Measurements from ENCODE around the gene TIAM2.
"Not testable (repeated sequence)": the region's sequence is repeated elsewhere in the genome, so short reads cannot be mapped to it uniquely, and the experiment has no call there.

TIAM2 gene

DNA sequence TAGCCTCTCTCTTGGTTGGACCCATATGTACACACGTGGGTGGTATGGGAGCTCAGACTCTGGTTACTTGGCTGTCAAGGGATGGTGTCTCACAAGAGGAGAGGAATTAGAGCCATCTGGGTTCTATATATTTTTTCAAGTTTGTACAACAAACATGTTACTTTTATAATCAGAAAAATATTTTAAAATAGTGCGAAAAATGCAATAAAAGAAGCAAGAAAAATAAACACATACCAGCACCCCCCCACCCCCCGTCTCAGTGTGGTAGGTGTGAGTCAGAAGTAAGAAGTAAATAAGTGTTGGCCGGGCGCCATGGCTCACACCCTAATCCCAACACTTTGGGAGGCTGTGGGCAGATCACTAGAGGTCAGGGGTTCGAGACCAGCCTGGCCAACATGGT lies 2.1 kb upstream of the TIAM2 start:
- DNase-seq: no peak

DNA sequence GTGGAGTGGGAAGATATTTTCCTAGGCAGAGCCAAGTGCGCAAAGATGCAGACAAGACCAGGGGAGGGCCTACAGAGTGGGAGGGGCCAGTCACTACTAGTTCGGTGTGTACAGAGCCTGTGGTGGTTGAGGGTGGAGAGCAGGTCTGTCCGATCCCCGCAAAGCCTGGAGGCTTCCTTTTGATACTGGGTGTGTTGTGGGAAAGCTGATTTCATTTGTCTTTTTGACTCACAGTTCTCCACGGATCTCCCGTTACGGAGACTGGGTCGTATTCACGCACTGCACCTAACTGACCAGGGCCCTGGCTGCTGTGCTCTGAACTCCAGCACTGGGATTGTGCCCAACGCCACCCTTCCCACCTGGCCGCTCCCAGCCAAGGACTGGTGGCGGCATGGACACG lies 1.4 kb upstream of the TIAM2 start:
- DNase-seq: no peak

DNA sequence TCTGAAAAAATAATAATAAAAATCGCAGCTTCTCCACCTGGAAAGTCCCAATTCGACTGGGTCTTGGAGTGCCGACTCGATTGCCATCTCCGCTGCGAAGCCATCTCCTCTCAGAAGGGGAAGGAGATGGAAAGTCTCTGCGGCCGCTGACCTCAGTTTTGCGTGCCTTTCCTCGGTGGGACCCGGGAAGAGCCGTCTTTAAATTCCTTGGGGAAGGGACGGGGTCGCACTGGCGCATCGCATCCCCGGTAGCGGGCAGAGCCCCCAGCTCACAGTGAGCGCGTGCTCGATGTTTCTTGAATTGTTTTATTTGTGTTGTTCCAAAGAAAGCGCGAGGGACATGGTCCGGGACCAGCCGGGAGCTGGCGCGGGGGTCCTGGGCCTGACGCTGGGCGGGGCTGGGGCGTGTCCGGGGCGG lies 270 bp upstream of the TIAM2 start:
- no peak for DNase-seq

DNA sequence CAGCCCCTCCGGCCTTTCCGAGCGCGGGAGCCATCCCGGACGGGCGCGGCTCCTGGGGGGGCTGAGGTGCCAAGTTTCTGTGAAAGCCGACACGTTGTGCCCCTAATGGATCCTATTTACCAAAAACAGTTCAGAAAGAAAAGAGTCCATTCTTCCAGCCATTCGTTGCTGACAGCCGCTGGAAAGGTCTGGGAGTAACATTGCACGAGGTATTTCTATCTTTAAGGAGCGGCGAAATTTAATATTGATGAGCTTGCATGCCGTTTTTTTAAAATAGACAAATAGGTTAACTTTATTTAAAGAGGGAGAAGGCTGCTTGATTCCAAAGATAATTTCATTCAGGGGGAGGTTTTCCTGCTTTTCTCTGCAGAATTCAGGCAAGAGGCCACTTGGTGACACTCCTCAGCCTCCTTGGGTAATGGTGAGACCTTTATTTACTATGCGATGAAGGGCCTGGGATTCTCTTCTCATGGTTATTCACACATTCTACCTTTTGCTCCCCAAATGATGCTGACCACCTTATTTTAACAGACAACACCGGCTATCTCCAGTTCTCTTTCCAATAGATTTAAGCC lies 988 bp downstream of the TIAM2 start:
- DNase-seq: no peak

DNA sequence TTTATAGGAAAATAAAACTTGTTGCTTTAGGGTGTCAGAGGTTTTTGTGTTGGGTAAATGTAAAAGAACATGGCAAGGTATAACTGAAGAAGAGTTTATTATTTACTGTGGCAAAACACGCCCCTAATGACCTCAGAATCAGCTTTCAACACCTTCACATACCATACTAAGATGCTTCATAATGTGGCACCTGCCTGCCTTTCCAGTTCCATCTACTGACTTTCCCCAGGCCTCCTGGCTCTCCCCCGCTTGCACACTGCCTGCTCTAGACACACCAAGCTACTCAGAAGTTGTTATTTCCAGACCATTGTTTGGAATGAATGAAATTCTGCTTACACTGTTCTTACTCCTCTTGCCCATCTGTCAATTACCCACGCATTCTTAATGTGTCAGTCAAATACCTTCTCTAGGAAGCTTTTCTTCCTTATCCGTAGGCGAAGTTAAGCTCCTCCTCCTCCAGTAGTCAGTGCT lies 1.8 kb downstream of the TIAM2 start:
- no peak for DNase-seq

DNA sequence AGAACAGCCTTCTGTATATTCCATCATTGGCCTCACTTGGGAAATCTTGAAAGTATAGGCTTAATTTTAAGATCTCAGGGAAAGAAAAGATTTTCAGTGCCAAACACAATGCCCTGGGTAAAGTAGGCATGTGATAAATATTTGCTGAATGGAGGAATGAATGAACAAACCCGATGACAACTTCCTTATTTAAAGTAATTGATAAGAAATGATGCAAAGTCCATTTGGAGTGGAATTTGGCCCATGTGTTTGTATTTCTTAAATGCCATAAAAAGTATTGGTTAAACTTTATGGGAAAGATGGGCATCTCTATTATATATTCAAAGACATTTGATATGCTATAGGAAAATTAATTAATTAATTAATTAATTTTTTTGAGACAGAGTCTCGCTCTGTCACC lies 3.7 kb downstream of the TIAM2 start:
- no peak for DNase-seq

DNA sequence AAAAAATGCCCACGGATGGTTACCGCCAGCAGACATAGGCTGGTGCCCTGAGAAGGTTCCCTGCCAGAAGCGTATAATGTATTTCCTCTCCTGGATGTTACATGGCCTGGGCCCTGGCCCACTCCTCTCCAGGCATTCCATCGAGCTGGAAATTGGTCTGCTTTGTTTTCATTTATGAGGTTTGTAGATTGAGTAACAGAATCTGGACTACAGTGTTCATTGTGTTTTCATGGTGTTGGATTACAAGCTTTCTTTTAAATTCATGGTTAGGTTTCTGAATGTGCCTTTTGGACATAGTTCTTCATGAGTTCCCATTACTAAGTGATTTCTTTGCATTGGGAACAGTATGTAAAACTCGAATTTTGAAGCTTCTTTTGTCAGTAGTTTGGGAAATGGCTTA lies 6.4 kb downstream of the TIAM2 start:
- DNase-seq: no peak

DNA sequence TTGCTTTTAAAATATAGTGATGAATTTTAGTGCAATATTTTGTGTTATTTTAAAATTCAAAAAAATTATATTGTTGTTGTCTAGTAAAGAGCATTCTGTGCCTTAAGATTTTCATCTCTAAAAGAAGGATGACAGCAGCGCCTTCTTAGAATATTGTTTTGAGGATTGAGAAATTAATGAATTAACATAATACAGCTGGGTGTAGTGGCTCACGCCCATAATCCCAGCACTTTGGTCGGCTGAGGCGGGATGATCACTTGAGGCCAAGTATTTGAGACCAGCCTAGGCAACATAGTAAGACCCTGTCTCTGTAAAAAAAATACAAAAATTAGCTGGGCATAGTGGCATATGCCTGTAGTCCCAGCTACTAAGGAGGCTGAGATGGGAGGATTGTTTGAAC lies 6.8 kb downstream of the TIAM2 start:
- DNase-seq: no peak

DNA sequence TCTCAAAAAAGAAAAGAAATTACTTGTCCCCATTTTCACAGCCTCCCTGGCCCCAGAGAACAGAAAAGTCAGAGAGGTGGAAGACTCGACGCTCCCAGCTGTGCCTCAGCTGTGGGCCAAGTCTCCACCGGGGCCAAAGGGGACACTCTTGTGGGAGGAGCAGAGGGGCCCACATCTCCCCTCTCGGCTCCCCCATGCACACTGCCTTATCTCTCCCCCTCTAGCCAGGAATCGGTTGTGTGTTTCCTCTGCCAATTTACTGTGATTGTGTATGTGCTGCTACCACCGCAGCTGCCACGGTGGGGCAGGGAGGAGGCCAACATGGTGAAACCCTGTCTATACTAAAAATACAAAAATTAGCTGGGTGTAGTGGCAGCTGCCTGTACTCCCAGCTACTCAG lies 8.4 kb downstream of the TIAM2 start:
- DNase-seq: no peak

DNA sequence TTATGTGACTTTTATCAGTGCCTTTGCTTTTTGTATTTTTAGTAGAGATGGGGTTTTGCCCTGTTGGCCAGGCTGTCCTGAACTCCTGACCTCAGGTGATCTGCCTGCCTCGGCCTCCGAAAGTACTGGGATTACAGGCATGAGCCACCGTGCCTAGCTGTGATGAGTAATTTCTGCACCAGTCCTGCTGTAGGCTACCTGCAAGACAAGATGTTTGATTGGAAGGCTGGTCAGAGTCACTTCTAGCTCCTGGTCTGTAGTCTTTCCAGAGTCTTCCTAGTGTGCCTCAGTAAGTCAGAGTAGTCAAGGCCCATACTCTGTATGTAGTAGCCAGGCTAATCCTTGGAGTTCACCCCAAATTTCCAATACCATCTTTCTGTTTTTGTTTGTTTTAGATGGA lies 8.9 kb downstream of the TIAM2 start:
- no peak for DNase-seq

DNA sequence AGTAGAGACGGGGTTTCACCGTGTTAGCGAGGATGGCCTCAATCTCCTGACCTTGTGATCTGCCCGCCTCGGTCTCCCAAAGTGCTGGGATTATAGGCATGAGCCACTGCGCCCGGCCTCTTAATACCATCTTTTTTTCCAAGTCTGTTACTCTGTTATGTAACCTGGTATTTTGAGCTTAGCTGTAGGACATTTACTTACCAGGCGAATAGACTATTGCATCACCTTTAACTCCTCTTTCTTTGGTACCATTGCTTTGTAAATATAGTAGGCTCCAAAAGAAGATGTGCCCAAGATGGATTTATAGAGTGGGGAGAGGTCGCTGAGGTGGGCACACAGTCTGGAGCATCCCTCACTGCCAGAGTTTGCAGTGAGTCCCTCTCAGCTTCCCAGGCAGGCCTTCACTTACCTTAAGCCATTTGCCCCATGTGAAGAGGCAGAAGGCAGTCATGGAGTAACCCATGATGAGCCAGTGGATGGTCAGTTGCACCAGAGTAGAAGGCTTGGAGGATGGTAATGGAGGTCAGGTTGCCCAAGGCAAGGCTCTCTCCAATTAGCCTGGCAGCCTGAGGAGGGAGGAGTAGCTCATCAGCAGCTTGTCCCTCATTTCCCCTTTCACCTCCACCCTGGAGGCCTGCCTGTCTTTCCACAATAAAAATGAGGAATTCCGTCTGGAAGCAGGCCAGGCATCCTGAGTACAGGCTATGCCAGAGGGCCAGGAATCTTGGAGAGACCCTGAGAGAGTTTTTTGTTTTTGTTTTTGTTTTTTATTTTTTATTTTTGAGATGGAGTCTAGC lies 9.7 kb downstream of the TIAM2 start:
- DNase-seq: no peak

DNA sequence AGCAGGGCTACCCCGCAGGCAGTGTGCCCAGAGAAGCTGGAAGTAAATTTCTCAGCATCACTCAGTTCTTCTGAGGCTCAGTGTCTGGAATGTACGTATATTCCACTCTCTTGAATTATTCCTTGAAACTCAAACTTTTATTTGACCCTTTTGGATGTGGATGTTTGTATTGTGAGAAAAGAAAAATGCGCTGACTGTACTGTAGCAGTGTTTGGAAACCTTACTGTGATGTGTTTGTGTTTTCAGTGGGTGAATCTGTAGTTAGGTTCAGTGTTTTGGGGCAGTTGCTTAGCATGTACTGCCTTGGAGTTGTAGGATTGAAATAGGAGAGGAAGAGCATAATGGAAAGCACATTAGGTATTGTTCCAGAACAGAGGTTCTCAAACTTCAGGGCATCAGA lies 13.5 kb downstream of the TIAM2 start:
- DNase-seq: no peak

DNA sequence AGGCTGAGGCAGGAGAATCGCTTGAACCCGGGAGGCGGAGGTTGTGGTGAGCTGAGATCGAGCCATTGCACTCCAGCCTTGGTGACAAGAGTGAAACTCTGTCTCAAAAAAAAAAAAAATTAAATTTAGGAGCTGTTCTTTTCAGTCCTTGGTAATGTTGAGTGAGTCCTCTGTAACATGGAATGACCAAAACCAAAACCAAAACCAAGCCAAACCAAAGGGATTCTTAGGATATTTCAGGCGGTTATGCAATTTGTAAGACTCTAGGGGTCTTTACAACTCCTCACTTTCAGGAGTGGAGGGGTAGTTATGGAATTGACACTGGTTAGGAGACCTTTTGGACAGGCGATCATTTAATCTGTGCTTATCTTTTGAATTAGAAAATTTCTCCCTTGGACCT lies 15.8 kb downstream of the TIAM2 start:
- DNase-seq: no peak

DNA sequence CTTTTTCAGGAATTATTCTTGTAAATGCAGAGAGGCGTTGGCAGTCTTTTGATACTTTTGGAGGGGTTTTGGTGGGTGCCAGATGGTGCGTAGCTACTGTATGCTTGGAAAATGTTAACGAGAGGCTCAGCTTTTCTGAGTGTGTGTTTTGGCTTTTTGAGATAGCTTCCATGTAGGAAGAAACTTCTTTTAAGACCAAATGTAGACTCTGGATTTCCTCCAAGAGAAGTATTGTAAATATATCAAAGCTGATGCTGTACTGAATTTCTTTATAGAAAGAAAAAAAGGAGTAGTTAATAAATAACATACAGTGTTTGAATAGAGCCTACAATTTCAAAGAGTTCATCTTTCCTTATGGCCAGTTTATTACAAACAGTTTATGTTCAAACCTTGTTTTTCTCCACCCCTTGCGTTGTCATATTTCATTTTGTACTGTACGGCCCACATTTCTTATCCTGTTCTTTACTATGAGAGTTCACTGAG lies 16.7 kb downstream of the TIAM2 start:
- DNase-seq: no peak

DNA sequence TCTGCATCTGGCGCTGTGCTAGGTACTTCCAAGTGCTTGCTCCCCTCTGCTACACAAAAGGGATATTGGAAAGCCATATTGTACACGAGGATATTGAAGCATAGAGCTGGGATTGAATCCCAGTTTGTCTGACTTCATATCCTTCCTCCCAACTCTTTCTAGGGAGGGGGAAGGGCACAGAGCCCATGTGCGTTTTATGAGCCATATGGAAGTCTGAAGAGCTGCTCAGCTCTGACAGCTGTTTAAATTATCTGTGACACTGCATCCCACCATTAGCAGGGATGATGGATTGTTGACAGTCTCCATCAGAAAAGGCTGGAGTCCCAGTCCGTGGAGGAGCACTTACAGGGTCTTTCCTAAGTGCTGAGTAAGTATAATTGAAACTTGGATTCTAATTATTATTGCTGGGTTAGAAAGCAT lies 18.4 kb downstream of the TIAM2 start:
- DNase-seq: no peak

DNA sequence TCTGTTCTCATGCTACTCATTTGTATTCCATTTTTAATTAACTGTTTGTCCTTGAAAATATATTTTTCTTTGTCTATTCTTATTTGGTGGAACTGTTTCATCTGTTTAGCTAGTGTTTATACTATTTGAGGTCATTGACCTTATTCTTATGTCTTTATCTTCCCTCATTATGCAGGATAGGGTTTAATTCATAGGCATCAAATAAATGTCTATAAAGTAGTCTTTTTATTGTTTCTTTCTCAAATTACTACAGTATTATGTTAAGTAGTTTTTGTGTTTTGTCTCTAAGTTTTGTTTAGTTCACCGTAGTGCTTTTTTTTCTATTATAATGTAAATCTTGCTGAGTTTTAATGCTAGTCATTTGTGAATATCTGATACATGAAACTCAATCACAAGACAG lies 19.0 kb downstream of the TIAM2 start:
- DNase-seq: no peak

DNA sequence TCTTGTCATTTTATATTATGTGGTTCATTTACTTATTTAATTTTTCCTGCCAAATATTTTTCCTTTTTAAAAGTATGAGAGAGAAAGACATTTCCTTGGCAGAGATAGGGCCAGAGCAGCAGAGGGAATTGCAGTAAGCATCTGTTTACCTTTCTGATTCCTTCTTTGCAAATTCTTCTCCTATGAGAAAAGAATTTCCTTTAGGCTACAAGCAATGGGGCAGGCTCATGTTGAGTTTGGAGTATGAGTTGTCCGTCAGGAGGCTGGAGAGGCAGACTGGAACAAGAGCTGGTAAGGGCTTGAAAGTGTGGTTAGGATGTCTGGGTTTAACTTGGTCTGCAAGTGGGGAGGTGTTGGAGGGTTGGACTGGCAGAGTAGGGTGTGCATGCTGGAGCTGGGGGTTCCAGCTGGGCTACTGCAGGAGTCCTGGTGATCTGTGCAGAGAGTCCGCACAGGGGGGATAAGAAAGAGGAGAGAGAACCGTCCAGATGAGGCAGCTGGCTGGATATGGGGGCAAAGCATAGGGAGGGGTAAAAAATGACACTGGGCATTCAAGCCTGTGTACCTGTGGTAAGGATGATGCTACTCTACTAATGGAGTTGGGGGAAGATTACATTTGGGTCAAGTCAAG lies 19.7 kb downstream of the TIAM2 start:
- DNase-seq: no peak

DNA sequence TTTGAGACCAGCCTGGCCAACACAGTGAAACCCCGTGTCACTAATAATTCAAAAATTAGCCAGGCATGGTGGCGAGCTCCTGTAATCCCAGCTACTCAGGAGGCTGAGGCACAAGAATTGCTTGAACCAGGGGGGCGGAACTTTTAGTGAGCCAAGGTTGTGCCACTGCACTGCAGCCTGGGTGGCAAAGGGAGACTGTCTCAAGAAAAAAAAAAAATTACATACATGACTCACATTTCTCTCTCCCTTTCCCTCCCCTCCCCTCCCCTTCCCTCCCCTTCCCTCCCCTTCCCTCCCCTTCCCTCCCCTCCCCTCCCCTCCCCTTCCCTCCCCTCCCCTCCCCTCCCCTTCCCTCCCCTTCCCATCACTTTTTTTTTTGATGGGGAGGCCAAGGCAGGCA lies 23.3 kb downstream of the TIAM2 start:
- not testable (repeated sequence) for DNase-seq

DNA sequence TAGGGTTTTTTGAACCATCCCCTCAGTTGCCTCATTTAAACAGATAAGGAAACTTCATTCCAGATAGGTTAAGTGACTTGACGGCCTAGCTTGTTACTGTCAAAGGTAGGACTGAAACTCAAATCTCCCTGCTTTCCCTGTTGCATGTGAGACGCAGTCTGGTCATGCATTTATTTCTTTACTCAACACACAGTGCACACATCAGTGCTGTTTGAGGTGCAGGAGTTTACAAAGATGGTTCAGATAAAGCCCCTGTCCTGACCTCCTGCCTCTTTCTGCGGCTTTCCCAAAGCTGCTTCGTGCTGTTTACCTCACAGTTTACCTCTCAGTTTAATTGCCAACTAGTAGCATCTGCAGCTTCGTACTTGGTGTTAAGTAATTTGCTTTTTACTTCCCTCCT lies 26.6 kb downstream of the TIAM2 start:
- DNase-seq: no peak

DNA sequence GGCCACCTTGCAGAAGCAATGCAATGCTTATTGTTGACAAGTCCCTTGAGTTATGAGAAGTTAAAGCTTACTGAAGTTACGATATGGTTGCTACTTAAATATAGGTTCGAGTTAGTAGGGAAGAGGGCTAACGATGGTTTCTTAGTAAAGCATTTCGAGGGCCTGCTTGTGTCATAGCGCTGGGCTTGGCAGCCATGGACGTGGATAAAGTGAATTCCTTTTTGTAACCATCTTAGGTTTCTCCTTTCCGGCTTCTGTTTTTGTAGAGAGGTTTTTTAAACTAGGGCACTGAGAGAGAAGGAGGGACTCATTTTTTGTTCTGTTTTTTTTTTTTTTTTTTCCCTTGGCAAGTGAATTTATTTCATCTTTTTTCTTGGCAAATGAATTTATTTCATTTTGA lies 27.6 kb downstream of the TIAM2 start:
- no peak for DNase-seq

DNA sequence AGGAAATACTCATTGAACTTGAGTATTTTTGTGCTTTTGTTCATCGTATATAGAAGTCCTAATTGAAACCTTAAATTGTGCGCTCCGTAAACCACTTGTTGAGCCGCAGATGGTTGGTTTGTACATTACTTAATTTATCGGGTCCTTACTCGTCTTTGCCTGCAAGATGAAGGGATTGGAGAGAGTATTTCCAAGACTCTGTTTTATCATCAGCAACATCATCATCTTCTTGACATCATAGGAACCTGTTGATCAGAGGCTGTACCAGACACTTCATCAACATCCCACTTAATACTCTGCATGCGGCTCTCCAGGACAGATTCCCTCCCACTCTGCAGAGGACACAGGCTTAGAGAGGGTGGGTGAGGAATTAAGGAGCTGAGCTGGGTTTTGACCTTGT lies 28.6 kb downstream of the TIAM2 start:
- no peak for DNase-seq

DNA sequence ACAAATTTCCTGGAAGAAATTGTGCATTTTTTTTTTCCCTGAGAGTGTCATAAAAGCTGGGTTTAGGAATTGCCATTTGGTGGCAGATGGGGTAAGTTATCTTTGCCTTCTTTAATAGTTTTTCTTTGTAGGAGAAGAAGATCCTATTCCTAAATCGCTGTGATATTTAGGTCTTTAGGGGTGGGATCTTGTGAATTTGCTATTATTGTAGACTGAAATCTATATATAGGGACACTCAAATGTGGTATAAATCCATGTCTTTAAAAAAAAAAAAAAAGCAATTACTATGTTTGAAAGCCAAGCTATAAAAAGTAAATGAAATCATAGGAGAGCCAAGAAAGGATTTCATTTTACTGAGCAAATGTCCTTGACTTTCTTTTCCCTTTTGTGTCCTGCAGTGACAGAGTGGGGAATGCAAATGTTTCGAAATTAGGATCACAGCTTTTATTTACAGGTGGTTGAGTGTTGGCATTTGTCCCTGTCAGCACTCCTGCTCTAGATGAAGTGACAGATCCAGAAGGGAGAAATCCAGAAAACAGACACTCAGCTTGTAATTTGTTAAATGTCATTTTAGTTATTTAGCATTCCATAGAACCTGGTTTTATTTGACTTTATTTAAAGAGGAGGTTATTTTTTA lies 29.4 kb downstream of the TIAM2 start:
- no peak for DNase-seq

DNA sequence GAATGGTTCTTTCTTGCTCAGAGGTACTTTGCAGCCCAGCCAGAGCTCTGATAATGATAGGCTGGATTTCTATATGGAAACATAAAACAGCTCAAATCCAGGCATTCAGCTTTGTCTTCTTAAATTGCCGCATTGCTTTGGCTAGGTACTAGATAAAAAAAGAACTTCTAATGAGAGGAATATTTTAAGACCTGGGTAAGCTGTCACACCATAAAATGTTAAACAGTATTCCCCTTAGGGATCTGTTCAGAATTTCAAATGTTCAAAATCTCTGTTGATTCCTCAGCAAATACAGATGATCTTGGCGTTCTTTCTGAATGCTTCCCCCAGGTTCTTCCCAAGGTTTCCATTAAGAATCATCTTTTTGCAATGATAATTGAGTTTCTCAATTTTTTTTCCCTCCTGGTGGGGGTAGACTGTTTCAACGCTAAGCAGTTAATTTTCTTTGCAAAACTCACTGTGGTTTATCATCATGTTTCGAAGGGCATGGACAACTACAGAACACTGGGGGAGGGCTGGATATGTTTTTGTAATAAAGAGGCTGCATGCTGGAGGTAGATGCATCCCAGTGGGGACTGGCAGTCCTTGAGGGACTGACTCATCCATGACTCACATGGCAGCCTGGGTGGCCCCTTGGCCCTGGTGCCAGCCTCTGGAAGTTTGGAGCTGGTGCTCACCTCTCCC lies 31.0 kb downstream of the TIAM2 start:
- DNase-seq: no peak
